IPS DF 4.7 (cell line): ENCODE data around the gene MYO1B.

Experiments
- DNase-seq: peaks from one replicate; pipeline ENCODE4 v3.0.0-alpha.2; 2013; ENCODE audit warnings: low spot score; ENCODE audit errors: extremely low read depth

Gene MYO1B

GRCh38 chr2:191245046-191245868 lies at the start of gene MYO1B:
MYO1B (plus strand) TSS chr2:191245404; CDS start chr2:191276896, 31,492 bp downstream.
- DNase-seq = no peak

- DNase-seq = no peak
Observed at GRCh38 chr2:191197096-191197495, 48.1 kb upstream of the MYO1B start.

GRCh38 chr2:191198271-191198670 lies 46.9 kb upstream of the MYO1B start:
- no peak for DNase-seq

GRCh38 chr2:191199929-191200512 lies 45.2 kb upstream of the MYO1B start:
- DNase-seq = no peak

- DNase-seq = no peak
Observed at GRCh38 chr2:191200910-191201309, 44.3 kb upstream of the MYO1B start.

- no peak for DNase-seq
Observed at GRCh38 chr2:191202209-191202721, 42.9 kb upstream of the MYO1B start.

- DNase-seq = no peak
Observed at GRCh38 chr2:191202881-191203397, 42.3 kb upstream of the MYO1B start.

GRCh38 chr2:191204433-191204832 lies 40.8 kb upstream of the MYO1B start:
- DNase-seq = no peak

GRCh38 chr2:191206613-191207471 lies 38.4 kb upstream of the MYO1B start:
- DNase-seq = no peak

GRCh38 chr2:191209340-191209739 lies 35.9 kb upstream of the MYO1B start:
- DNase-seq = no peak

GRCh38 chr2:191212119-191212518 lies 33.1 kb upstream of the MYO1B start:
- no peak for DNase-seq

- no peak for DNase-seq
Observed at GRCh38 chr2:191213333-191213732, 31.9 kb upstream of the MYO1B start.

- DNase-seq = no peak
Observed at GRCh38 chr2:191215230-191215629, 30.0 kb upstream of the MYO1B start.

- no peak for DNase-seq
Observed at GRCh38 chr2:191215666-191216065, 29.5 kb upstream of the MYO1B start.

- DNase-seq = no peak
Observed at GRCh38 chr2:191217580-191217979, 27.6 kb upstream of the MYO1B start.

- DNase-seq = peak; percentile 68
Observed at GRCh38 chr2:191218292-191218898, 26.8 kb upstream of the MYO1B start.

GRCh38 chr2:191220671-191221070 lies 24.5 kb upstream of the MYO1B start:
- DNase-seq = no peak

GRCh38 chr2:191221666-191222065 lies 23.5 kb upstream of the MYO1B start:
- DNase-seq = no peak

GRCh38 chr2:191222507-191222906 lies 22.7 kb upstream of the MYO1B start:
- DNase-seq = no peak

- DNase-seq = no peak
Observed at GRCh38 chr2:191222952-191223351, 22.3 kb upstream of the MYO1B start.

GRCh38 chr2:191225126-191225525 lies 20.1 kb upstream of the MYO1B start:
- no peak for DNase-seq
